HFF-Myc (cell line): Measurements from ENCODE around the gene SLC48A1.

Experiments
- DNase-seq: peaks from one replicate; pipeline ENCODE4 v3.0.0-alpha.2; 2011; ENCODE audit warnings: low read depth; ENCODE audit errors: extremely low read depth
- H3K4me3 ChIP-seq: replicated peaks from 2 replicates; pipeline ENCODE4 v1.5.1; 2011; ENCODE audit warnings: low read depth, mild to moderate bottlenecking, control low read depth, low read length
- CTCF ChIP-seq: IDR thresholded peaks from 2 replicates; pipeline ENCODE4 v1.5.1; 2012; ENCODE audit warnings: mild to moderate bottlenecking, low read depth, low read length, control low read depth; ENCODE audit errors: missing control alignments

The SLC48A1 gene

GRCh38 chr12:47789712-47790489, 16.9 kb downstream of the SLC48A1 start:
- TF ChIP-seq CTCF: no peak
- no peak overlapping the region for H3K4me3 ChIP-seq
- DNase-seq: no peak

- DNase-seq: no peak
- TF ChIP-seq CTCF: no peak
- no peak overlapping the region for H3K4me3 ChIP-seq
Measured at GRCh38 chr12:47790676-47791350, 17.8 kb downstream of the SLC48A1 start.

GRCh38 chr12:47791351-47791746, 18.3 kb downstream of the SLC48A1 start:
- no peak overlapping the region for H3K4me3 ChIP-seq
- TF ChIP-seq CTCF: no peak
- no peak for DNase-seq

GRCh38 chr12:47791874-47792273, 18.8 kb downstream of the SLC48A1 start:
- no peak for TF ChIP-seq CTCF
- no peak overlapping the region for H3K4me3 ChIP-seq
- no peak for DNase-seq

GRCh38 chr12:47793015-47793681, 20.1 kb downstream of the SLC48A1 start:
- H3K4me3 ChIP-seq: no peak overlapping the region
- TF ChIP-seq CTCF: no peak
- no peak for DNase-seq

- no peak overlapping the region for H3K4me3 ChIP-seq
- DNase-seq: no peak
- TF ChIP-seq CTCF: no peak
Measured at GRCh38 chr12:47794679-47795078, 21.6 kb downstream of the SLC48A1 start.
